NOMO-1 treated with DMSO at 0.1 percent for 48 hours (cell line): ENCODE measurements around the gene HEATR5A.
"Not testable (repeated sequence)": the region's sequence is repeated elsewhere in the genome, so short reads cannot be mapped to it uniquely, and the experiment has no call there.

Experiments
- DNase-seq: peaks from one replicate; lab custom pipeline; 2025; ENCODE audit not compliant: unreplicated experiment; lab: John Stamatoyannopoulos, UW

HEATR5A gene

DNA sequence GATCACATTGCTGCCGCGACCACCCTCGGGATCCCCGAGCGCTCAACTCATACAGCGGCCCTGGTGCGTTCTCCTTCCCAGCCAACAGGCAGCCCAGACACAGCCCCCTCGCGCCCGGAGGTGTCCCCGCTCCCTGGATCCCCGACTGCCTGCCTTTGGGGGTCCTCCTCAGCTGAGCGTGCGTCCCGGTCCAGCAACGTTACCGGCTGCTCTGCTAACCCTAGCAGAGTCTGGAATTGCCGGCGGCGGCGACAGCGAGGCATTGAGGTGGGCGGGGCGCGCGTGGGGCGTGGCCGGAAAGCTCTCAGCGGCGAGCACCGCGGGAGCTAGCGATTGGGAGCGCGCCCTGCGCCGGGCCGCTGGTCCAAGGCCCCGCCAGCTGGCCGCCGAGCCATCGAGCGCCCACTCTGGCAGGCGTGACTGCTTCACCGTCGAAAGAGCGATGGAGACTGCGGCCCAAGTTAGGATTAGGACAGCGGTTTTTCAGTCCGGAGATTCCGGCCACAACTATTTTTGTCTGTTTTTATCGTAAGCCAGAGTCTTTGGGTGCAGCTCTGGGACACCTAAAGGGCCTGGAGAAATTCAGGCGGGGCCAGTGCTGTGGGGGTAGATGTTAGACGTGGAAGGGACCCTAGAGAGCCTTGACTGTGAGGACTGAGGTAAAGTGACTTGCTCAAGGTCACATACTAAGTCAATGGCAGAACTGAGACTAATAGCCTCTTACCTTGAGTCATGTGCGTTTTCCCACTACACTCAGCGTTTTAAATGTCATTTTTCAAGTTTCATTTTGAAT lies at the start of gene HEATR5A:
Gene HEATR5A (minus strand): TSS at position 232 of the 793 bp plus-strand sequence. CDS start 17,575 bp downstream, outside the sequence.
- DNase-seq: peak; percentile 95

DNA sequence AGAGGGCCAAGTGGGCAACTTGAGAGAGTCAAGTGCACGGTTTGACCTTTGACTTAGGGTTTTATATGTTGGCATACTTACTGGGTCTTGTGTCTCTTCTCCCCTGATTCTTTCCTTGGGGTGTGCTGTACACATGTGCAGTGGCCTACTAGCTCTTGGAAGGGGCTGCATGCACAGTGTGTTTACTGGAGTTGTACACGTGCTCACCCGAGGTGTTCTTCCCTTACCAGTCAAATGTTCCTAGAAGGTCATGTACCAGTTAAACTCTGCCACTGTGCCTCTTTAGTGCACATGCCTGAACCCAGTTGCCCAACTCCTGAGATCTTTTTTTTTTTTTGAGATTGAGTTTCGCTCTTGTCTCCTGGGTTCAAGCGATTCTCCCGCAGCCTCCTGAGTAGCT lies 46.2 kb upstream of the HEATR5A start:
- no peak for DNase-seq

DNA sequence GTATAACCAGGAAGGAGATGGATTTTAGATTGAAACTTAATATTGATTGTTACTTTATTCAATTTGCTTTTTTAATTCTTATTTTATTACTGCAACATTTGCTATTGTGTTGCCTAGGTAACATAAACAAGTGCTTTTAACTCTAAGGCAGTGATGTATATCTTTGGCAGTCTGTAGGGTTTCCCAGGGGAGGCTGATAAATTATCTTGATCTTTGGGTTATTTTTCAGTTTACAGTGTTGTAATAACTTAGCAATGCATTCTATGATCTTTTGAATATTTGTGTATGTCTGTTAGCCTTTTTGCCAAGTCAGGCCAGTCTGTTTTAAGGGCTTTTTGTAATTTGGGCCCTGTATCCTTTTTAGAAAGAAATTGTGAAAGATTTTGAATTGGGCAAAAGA lies 44.8 kb upstream of the HEATR5A start:
- no peak for DNase-seq

DNA sequence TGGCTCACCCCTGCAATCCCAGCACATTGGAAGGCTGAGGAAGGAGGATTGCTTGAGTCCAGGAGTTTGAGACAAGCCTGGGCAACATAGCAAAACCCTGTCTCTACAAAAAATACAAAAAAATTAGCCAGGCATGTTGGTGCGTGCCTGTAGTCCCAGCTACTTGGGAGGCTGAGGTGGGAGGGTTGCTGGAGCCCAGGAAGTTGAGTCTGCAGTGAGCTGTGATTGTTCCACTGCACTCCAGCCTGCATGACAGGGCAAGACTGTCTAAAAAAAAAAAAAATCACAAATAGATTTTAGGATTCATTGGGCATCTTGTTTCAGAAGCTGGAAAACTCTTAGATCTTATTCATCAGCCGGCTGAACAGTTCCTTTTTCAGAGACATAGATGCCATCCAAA lies 42.1 kb upstream of the HEATR5A start:
- not testable (repeated sequence) for DNase-seq

DNA sequence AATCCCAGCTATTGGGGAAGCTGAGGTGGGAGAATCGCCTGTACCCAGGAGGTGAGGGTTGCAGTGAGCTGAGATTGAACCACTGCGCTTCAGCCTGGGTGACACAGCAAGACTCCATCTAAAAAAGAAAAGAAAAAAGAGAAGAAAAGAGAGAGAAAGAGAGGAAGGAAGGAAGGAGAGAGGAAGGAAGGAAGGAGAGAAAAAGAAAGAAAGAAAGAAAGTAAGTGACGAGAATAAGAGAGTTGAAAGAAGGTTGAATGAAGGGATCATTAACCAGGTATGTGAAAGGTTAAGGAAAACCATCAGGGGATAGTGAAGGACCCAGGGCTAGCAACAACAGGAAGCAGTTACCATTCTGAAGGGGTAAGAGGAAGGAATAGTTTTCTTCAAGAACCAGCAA lies 41.2 kb upstream of the HEATR5A start:
- no peak for DNase-seq

DNA sequence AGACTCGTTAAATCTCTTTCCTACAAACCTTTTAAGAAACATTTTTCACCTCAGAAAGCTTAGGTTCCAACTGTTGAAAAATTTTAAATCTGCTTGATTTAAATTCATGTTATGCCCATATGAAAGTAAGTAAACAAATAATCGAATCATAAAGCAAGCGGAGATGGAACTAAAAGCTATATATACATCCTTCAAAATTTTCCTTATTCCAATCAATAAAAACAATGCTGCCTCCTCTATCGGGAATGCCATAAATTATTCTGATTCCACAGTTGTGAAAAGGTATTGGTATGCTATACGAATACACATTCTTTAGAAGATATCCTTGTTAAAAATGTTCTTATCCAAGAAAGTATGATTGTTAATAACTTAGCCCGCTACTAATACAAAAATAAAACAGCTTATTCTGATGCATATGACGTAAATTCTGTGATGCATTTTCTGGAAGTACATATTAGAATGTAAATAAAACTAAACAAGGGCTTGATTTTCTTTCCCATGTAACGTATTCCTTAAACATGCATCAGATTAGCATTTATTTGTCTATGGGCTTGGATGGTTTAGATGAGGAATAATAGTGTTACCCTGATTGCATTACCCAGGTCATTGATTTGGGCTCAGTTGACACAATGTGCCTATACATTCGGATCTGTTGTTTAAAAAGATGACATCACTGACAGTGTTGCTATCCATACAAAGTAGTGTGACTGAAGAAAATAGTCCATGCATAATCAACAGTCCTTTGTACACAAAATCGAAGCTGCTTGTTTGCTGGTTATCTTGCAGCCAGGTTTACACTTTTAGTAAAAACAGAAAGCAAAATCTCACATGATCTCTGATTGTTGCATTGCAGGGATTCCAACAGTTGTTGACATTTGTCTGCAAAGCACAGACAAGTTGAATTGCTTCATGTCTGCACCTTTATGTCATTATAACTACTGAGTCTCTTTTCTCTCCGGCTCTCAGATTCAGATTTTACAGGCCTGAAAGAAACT lies 37.6 kb upstream of the HEATR5A start:
- DNase-seq: no peak

DNA sequence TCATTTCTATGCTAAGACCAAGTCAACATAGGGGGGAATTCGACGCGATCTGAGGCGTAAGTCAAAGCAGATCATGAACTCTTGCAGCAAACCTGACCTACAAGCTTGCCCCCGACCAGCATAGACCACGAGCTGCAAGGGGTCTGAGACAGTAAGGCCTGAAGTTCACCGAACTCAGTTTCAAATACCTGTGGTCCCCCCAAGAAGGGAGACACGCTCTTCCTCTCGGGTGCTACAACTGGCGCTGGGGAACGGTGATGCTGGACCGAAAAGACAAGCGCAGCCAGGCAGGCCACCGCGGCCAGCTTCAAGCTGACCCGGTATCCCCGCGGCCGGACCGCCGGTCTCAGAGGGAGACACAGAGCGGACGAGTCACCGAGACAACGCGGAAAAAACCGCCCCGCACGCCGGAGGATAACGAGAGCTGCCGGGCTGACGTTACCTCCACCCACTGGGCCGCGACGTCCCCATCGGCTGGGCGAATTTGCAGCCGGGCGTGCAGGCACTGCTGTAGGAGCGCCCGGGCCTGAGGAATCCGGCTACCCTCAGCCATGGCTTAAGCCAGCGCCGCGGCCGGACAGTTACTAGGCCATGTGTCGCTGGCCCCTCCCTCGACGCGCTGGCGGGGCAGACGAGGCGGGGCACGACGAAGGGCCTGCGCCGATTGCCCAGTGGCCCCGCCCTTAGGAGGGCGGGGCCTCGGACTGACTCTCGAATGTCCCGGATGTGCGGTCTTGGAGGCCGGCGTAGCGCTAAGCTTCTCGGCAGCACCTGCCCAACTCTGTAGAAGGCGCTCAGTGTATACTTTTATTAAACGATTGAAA lies 36.7 kb upstream of the HEATR5A start, which contains the start of gene DTD2:
Gene DTD2 (minus strand): TSS at position 666 of the 824 bp plus-strand sequence. CDS start 113 bp downstream, at position 553.
- peak; percentile 91 for DNase-seq

DNA sequence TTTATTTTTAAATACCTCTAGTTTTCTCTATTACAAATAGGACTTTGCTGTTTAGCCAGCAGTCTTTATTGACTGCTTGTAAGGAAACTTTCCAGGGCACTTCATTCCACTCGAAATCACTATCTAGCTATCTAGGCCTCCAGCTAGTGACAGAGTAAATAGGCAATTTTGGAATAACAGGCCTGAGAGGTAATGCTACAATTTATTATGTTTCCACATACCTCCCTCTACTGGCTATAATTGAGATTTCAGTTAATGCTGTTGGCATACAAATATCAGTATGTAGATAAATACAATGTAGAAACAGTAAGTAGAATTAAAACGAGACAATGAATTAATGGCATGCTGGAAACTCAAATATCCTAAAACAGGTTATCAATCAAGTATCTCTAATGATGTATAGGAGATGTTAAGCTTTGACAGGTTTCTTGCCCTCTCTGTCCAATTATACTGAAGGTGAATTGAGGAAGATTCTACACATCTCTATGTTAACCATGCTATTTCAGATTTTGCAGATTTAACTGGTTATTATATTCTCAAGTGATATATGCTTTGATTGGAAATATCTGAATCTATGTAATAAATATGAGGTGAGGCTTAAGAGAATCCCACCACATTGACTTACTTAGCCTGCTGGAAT lies 29.7 kb upstream of the HEATR5A start:
- DNase-seq: peak; percentile 35

DNA sequence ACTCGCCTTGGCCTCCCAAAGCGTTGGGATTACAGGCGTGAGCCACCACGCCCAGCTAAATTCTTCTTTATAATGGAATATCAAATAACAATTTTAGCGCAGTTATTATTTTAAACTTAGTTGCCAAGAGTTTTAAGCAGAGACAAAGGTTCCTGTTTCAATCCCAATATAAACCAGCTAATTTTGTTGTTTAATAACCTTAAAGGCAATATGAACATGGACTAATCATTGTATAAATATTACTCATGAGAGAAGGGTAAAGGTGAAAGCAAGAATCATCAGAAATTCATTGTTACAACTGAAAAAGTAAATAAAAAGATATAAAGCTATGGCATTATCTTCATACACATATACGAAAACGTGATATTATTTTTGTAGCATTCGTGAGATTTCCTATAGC lies 28.8 kb upstream of the HEATR5A start:
- DNase-seq: no peak

DNA sequence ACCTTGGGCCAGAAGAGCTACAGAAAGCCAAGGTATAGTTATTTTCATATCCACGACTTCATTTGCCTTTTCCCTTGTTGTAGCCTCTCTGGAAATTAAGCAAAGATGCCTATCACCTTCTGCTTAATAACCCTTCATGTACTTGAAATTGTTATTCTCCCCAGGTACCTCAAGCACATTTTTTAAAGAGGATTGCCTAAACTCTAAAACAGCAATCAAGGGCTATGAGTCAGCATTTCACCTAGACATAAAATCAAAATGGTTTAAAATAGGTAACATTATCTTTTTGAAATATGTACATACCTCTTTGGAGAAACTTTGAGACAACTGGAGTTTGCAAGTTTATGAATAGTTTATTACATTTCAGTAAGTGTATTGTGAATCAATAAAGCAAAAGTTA lies 25.4 kb upstream of the HEATR5A start:
- no peak for DNase-seq

DNA sequence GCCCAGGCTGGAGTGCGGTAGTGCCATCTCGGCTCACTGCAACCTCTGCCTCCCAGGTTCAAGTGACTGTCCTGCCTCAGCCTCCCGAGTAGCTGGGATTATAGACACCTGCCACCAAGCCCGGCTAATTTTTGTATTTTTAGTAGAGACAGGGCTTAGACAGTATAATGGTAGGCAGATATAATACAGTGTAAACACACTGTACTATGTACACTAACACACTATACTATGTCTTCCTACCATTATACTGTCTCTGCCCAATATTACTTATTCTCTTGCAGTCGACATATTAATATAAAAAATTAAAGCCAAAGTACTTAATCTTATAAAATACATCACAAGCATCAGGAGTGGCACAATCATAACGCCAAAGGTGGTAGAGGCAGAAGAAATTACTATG lies 21.9 kb upstream of the HEATR5A start:
- DNase-seq: no peak

DNA sequence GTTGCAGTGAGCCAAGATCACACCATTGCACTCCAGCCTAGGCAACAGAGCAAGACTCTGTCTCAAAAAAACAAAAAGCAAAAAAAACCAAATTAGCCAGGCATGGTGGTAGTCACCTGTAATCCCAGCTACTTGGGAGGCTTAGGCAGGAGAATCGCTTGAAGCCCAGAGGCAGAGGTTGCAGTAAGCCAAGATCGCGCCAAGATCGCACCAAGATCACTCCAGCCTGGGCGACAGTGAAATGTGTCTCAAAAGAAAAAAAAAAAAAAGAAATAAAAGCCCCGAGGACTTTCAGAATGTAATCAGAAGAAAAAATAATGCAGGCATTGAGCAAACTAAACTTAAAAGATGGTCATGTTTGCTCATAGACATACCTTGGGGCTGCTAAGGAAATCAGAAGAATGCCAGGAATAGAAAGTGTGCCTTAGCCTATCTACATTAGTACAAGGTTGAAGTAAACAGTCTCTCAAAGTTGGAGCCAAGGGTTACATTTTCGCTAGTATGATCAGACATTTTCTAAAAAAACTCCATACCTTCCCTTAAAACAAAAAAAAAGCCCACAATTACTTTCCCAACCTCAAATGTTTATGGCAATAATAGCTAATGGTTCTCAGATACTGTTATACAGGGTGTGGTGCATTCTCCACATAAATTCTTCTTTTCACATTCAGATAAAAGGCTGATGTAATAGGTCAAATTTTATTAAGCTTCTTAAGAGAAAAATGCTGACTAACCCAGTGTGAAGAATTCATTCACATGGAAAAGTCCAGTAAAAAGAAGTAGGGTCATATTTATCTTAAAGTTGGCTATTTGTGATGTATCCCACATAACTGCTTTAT lies 21.1 kb upstream of the HEATR5A start:
- no peak for DNase-seq

DNA sequence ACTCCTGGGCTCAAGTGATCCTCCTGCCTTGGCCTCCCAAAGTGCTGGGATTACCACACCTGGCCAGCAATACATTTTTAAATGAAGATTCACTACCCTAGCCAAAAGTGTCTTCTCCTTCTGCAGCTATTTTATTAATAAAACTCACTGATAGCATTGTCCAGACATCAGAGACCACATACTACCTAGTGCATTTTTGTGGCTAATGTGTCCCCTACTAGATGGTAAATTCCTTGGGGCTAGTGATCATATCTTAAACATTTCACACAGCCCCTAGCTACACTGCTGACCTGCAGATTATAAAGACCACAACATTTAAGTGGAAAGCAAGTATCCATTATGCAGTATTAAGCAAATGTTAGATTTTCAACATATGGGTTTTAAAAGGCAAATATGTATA lies 19.9 kb upstream of the HEATR5A start:
- no peak for DNase-seq

DNA sequence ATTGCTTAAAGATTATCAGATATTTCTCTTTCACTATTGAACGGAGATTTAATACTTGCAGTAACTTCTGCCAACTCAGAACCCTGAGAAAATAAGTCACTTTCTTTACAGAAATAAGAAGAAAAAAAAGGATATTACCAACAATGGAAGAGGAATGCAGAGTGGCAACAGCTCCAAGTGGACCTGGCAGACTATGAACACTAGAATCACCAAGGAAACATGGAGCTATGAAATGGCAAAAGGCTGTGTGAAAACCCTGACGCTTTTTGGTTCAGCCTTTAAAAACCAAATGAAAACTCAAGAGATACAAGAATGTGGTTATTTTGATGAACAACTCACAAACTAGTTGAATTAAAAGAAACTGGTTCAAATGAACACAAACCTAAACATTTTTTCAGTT lies 19.2 kb upstream of the HEATR5A start:
- DNase-seq: no peak

DNA sequence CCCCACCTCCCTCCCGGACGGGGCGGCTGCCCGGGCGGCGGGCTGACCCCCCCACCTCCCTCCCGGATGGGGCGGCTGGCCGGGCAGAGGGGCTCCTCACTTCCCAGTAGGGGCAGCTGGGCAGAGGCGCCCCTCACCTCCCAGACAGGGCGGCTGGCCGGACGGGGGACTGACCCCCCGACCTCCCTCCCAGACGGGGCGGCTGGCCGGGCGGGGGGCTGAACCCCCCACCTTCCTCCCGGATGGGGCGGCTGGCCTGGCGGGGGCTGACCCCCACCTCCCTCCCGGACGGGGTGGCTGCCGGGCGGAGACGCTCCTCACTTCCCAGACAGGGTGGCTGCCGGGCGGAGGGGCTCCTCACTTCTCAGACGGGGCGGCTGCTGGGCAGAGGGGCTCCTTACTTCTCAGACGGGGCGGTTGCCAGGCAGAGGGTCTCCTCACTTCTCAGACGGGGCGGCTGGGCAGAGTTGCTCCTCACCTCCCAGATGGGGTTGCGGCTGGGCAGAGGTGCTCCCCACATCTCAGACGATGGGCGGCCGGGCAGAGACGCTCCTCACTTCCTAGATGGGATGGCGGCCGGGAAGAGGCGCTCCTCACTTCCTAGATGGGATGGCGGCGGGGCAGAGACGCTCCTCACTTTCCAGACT lies 16.8 kb upstream of the HEATR5A start:
- DNase-seq: not testable (repeated sequence)

DNA sequence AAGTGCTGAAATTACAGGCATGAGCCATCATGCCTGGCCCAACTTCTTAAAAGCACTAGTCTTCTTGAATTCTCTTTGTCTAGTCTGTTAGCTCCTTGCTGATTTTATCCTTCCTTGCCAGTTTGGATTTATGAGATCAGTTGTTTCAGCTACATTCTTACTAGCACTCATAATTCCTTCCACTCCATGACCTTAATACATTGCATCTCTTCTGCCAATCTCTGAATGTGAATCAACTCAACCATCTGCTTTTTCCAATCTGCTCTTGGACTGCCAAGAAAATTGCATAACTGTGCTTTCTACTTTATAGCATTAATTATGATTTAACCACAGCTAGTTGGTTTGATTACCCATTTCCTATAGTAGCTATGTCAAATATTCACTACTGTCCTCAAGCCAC lies 14.9 kb upstream of the HEATR5A start:
- DNase-seq: peak; percentile 47

DNA sequence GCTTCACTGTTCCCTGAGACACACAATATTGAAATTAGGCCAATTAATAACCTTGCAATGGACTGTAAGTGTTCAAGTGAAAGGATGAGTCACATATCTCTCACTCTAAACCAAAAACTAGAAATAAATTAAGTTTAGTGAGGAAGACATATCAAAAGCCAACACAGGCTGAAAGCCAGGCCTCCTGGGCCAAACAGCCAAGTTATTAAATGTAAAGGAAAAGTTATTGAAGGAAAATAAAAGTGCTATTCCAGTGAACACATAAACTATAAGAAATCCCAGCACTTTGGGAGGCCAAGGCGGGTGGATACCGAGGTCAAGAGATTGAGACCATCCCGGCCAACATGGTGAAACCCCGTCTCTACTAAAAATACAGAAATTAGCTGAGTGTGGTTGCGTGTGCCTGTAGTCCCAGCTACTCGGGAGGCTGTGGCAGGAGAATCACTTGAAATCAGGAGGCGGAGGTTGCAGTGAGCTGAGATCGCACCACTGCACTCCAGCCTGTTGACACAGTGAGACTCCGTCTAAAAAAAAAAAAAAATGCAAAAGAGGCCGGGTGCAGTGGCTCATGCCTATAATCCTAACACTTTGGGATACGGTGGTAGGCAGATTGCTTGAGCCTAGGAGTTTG lies 10.4 kb upstream of the HEATR5A start:
- no peak for DNase-seq

DNA sequence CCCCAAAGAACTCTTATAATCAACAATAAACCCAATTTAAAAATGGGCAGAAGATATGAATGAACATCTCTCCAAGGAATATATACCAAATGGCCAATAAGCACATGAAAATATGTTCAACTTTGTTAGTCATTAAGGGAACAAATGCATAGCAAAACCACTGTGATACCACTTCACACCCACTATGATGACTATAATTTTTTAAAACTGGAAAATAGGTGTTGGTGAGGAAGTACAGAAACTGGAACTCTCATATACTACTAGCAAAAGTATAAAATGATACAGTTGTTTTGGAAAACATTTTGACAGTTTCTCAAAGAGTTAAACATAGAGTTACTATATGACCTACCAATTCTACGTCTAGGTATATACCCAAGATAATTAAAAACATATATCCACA lies 9.4 kb upstream of the HEATR5A start:
- DNase-seq: no peak

DNA sequence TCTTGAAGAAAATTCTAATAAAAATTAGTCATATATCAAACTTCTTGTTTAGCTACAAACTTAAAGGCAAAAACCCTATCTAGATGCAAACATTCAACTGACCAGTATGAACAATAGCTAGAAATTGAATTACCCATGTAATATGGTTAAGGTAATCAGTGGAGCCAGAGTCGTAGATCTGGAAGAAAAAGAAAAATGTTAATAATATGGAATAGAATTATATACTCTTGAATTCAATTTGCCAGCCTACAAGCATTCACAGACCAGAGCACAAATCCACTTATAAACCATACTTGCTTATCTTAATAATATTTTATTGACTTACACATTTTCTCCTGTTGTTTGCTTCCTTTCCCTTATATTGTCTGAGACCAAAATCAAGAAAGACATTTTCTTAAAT lies 7.7 kb upstream of the HEATR5A start:
- DNase-seq: no peak
